Testis (tissue), 2 donors: ENCODE measurements around the gene PRSS27.
"Not testable (repeated sequence)": the region's sequence is repeated elsewhere in the genome, so short reads cannot be mapped to it uniquely, and the experiment has no call there.

Experiments used
- CTCF ChIP-seq, 3 experiments: fragments of 450-650 bp in 2 of 3; fragments of 200-600 bp in 1 of 3; sonication (generic) in 1 of 3; IDR thresholded peaks; one replicate each; pipeline ENCODE4 v1.5.1; 2016 to 2019; ENCODE audit warnings: antibody characterized with exemption in 3 of 3, mild to moderate bottlenecking in 2 of 3, moderate library complexity in 1 of 3
- POLR2A ChIP-seq: fragments of 450-650 bp; IDR thresholded peaks from one replicate; pipeline ENCODE4 v1.6.1; 2017; ENCODE audit warnings: antibody characterized with exemption, mild to moderate bottlenecking, moderate library complexity

DNA sequence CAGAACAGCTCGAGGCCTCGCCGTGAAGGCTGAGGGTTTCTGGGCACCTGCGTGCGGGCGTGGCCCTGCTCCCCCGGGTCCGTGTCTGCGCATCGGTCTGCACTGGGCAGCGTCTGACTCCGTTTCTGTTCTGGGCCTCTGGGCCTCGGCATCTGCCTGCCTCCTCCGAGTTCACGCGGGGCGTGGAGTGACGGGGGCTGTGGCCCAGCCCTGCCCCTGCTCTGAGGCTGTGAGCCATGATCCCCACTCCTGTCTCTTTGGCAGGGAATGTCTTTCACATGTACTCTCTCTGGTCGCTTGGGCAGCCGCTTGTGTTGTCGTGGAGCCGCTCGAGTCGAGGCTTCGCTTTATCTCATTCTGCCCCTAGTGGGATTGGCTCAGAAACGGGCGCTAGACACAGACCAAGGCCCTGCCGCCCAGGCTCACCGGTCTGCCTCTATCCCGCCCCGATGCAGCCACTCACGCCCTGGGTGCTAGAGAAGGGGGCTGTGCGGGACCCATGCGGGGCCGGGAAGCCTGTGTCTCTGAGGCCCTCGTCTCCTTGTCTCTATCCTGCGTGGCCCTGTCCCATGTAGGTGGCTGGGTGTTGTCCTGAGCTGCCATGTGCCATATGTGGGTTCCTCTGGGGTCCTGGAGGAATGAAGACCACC, 23.3 kb downstream of the PRSS27 start:
- TF ChIP-seq POLR2A; CTCF (IDR thresholded peaks at IDR 0.05): not testable (repeated sequence)
